Measurements from ENCODE around the gene HDDC3.
A peak's percentile ranks its signal among the peaks of the same experiment; 100 is the strongest.

Gene HDDC3

DNA sequence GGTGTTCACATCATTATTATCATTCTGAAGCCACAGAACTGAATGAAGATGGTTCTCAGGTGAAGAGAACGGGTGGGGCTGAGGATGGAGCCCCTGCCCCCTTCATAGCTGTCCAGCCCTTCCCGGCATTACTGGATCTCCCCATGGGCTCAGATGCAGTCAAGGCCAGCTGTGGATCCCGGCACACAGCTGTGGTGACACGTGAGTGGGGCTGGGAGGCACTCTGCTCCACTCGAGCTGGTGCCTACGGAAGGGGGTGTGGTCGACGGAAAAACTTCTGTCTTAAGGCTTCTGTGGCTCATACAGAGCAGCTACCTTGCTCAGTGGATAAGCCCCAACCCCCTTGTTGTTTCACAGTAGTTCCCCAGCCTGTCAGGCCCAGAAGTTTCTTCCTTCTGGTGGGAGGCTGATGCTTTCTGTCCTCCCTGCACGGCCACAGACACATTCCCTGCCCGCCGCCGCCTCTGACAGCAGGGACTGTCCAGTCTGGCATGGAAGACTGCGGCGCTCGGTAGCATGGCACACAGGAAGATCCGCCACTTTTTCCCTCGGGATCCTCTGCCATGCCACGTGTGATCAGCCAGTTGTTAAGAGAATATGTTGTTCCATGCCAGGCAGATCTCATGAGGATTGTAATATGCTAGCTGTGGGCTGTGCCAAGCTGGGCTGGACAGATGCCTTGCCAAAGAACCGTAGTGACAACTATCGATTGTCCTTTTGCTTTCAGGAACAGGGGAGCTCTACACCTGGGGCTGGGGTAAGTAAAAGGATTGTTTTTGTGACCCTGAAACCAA is 28.1 kb upstream of the HDDC3 start:
- TF ChIP-seq, protein P1, sequence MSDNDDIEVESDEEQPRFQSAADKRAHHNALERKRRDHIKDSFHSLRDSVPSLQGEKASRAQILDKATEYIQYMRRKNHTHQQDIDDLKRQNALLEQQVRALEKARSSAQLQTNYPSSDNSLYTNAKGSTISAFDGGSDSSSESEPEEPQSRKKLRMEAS (IDR thresholded peaks at IDR 0.05; ENCODE audit: low read depth, low read length) = no peak
- no peak for TF ChIP-seq MYC (IDR thresholded peaks at IDR 0.05; ENCODE audit: low read depth, low read length)
- no peak for TF ChIP-seq POLR2A (IDR thresholded peaks at IDR 0.05; ENCODE audit: extremely low read depth, insufficient read length)
- no peak for DNase-seq (ENCODE audit: low read depth)

DNA sequence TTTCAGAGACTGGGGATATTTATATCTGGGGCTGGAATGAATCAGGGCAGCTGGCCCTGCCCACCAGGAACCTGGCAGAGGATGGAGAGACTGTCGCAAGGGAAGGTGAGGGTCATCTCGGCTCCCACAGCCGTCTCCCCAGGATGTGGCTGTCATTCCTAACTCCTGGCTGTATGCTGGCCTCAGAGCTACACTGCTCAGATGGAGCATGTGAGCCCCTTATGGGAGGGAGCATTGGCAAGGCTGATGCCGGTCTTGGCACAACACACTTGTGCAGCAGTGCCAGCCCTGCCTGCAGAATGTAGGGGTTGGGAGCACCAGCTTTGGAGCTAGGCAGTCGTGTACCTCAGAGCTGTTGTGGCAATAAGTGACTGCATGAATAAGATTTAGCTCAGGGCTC is 27.5 kb upstream of the HDDC3 start:
- TF ChIP-seq, protein P1 (IDR thresholded peaks at IDR 0.05; ENCODE audit: low read depth, low read length) = no peak
- TF ChIP-seq POLR2A (IDR thresholded peaks at IDR 0.05; ENCODE audit: extremely low read depth, insufficient read length) (no peak), MYC (IDR thresholded peaks at IDR 0.05; ENCODE audit: low read depth, low read length) (no peak)
- TF ChIP-seq, protein P2, sequence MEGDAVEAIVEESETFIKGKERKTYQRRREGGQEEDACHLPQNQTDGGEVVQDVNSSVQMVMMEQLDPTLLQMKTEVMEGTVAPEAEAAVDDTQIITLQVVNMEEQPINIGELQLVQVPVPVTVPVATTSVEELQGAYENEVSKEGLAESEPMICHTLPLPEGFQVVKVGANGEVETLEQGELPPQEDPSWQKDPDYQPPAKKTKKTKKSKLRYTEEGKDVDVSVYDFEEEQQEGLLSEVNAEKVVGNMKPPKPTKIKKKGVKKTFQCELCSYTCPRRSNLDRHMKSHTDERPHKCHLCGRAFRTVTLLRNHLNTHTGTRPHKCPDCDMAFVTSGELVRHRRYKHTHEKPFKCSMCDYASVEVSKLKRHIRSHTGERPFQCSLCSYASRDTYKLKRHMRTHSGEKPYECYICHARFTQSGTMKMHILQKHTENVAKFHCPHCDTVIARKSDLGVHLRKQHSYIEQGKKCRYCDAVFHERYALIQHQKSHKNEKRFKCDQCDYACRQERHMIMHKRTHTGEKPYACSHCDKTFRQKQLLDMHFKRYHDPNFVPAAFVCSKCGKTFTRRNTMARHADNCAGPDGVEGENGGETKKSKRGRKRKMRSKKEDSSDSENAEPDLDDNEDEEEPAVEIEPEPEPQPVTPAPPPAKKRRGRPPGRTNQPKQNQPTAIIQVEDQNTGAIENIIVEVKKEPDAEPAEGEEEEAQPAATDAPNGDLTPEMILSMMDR (IDR thresholded peaks at IDR 0.05; ENCODE audit: low read depth, low read length) = no peak
- no peak overlapping the region for H3K4me3 ChIP-seq (ENCODE audit: low read depth, low read length)
- DNase-seq (ENCODE audit: low read depth) = no peak

More for the DNA sequence above, 28.1 kb upstream of the HDDC3 start:
- H3K4me3 ChIP-seq (ENCODE audit: low read depth, low read length) = no peak overlapping the region

DNA sequence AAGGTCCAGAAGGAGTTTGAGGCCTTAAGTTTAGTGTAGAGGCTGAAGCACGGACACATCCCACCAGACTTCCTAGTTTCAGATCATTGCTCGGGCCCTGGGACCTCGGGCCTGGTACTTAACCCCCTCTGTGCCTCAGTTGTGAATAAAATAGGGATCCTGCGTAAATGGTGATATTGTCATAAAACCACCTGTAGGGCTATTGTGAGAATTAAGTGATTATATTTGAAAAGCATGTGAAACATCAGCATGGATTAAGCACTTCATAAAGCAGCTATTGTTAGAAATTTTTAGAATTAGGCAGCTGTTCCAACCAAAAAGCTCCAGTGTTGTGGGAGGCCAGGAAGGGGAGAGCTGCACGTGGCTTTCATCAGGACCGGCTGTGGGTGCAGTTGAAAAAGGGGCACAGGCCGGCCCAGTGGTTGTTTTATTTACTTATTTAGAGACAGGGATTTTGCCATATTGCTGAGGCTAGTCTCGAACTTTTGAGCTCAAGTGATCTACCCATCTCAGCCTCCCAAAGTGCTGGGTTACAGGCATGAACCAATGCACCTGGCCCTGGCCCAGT is 26.8 kb upstream of the HDDC3 start:
- no peak for DNase-seq (ENCODE audit: low read depth)
- TF ChIP-seq, protein P1 (IDR thresholded peaks at IDR 0.05; ENCODE audit: low read depth, low read length) = no peak
- TF ChIP-seq, protein P2 (IDR thresholded peaks at IDR 0.05; ENCODE audit: low read depth, low read length) = no peak
- no peak for TF ChIP-seq MYC (IDR thresholded peaks at IDR 0.05; ENCODE audit: low read depth, low read length)
- H3K4me3 ChIP-seq (ENCODE audit: low read depth, low read length) = no peak overlapping the region

DNA sequence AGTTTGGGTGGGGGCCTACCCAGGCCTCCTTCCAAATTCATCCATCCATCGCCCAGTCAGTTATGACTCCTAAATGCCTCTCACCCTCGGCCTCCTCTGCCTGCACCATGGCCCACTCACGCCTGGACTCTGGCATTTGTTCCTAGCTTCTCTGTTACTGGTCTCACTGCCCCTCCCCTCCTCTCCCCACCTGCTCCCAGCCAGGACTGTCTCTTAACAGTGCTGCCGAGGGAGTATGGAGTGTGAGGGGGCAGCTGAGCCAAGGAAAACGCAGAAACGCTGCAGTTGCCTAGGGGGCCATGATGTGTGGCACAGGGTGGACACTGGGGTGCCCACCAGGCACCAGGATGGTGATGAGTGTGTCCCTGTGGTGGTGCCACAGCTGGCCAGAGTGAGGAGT is 25.4 kb upstream of the HDDC3 start:
- no peak for DNase-seq (ENCODE audit: low read depth)
- no peak overlapping the region for H3K4me3 ChIP-seq (ENCODE audit: low read depth, low read length)
- TF ChIP-seq, protein P1 (IDR thresholded peaks at IDR 0.05; ENCODE audit: low read depth, low read length) = no peak
- TF ChIP-seq POLR2A (IDR thresholded peaks at IDR 0.05; ENCODE audit: extremely low read depth, insufficient read length) = no peak
- TF ChIP-seq MYC (IDR thresholded peaks at IDR 0.05; ENCODE audit: low read depth, low read length) = no peak
- TF ChIP-seq, protein P2 (IDR thresholded peaks at IDR 0.05; ENCODE audit: low read depth, low read length) = no peak

DNA sequence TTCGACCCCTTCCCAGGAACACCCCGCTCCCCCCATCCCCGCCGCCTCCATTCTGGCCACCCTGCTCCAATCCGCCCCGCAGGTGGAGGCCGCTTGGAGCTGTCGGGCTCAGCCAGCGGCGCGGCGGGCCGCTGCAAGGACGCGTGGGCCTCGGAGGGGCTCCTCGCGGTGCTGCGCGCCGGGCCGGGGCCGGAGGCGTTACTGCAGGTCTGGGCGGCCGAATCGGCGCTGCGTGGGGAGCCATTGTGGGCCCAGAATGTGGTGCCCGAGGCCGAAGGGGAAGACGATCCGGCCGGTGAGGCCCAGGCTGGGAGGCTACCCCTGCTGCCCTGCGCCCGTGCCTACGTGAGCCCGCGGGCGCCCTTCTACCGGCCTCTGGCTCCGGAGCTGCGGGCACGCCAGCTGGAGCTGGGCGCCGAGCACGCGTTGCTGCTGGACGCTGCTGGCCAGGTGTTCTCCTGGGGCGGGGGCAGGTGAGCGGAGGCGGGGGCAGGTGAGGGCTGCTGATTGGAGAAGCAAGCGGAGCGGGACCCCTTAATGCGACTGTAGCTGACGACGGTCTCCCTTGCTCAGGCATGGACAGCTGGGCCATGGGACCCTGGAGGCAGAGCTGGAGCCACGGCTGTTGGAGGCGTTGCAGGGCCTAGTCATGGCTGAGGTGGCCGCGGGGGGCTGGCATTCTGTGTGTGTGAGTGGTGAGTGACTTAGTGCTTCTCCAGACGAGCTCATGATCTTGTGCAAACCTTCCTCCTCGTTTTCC is 24.9 kb upstream of the HDDC3 start:
- TF ChIP-seq MYC (IDR thresholded peaks at IDR 0.05; ENCODE audit: low read depth, low read length) = no peak
- TF ChIP-seq, protein P1 (IDR thresholded peaks at IDR 0.05; ENCODE audit: low read depth, low read length) = no peak
- H3K4me3 ChIP-seq (ENCODE audit: low read depth, low read length) = no peak overlapping the region
- no peak for DNase-seq (ENCODE audit: low read depth)

DNA sequence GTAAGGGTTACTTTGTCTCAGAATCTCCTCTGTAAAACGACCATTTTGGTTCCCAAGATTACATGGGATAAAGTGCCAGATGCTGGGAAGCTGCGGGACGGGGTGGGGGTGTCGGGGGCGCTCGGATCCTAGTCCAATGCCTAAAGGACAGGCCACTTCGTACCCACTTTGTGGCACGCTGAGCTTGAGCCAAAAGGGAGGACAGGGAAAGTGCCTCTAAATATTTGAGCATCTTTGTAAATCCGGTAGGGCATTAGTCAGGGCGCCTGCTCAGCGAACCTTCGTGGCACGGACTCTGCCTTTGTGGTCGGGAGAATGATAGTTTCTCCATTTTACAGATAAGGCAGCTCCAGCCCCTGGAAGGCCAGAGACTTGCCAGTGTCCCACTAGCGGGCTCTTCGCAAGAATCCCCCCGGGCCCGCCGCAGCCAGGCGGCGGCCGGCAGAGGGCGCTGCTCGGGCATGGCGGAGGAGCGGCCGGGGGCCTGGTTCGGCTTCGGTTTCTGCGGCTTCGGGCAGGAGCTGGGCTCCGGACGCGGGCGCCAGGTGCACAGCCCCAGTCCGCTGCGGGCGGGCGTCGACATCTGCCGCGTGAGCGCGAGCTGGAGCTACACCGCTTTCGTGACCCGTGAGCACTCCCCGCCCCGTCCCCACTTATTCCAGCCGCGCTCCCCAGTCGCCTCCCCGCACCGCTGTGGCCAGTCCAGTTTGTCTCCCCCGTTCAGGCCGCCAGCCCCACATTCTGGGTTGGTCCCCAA is 24.1 kb upstream of the HDDC3 start:
- no peak for DNase-seq (ENCODE audit: low read depth)
- TF ChIP-seq POLR2A (IDR thresholded peaks at IDR 0.05; ENCODE audit: extremely low read depth, insufficient read length) = no peak
- TF ChIP-seq, protein P1 (IDR thresholded peaks at IDR 0.05; ENCODE audit: low read depth, low read length) = no peak
- TF ChIP-seq, protein P2 (IDR thresholded peaks at IDR 0.05; ENCODE audit: low read depth, low read length) = peak; percentile 8
- H3K4me3 ChIP-seq (ENCODE audit: low read depth, low read length) = peak overlapping the region; percentile 73
